ENCODE measurements around the gene KCTD5.

Gene KCTD5

GRCh38 chr16:2728034-2728433 is 45.7 kb downstream of the KCTD5 start:
- H3K4me3 Mint-ChIP-seq: no peak overlapping the region
- H3K27ac Mint-ChIP-seq: no peak overlapping the region
- H3K27me3 Mint-ChIP-seq (ENCODE audit: low read depth): peaks cover 3% of the 10 kb centered on the region
- no peaks in the 10 kb centered on the region for H3K36me3 Mint-ChIP-seq (ENCODE audit: low read depth)
- DNase-seq (ENCODE audit: low spot score): no peak
- H3K9me3 Mint-ChIP-seq: no peaks in the 10 kb centered on the region
- H3K4me1 Mint-ChIP-seq (ENCODE audit: low read depth): no peaks in the 10 kb centered on the region

GRCh38 chr16:2734844-2735515 is 52.7 kb downstream of the KCTD5 start:
- Mint-ChIP-seq H3K27ac (no peak overlapping the region), H3K4me1 (ENCODE audit: low read depth) (no peaks in the 10 kb centered on the region), H3K36me3 (ENCODE audit: low read depth) (no peaks in the 10 kb centered on the region), H3K27me3 (ENCODE audit: low read depth) (no peaks in the 10 kb centered on the region), H3K4me3 (no peak overlapping the region), H3K9me3 (no peaks in the 10 kb centered on the region)
- DNase-seq (ENCODE audit: low spot score): no peak

GRCh38 chr16:2736476-2737237 is 54.3 kb downstream of the KCTD5 start:
- no peaks in the 10 kb centered on the region for H3K36me3 Mint-ChIP-seq (ENCODE audit: low read depth)
- H3K27ac Mint-ChIP-seq: no peak overlapping the region
- no peaks in the 10 kb centered on the region for H3K9me3 Mint-ChIP-seq
- peaks cover 2% of the 10 kb centered on the region for H3K4me1 Mint-ChIP-seq (ENCODE audit: low read depth)
- H3K4me3 Mint-ChIP-seq: no peak overlapping the region
- no peaks in the 10 kb centered on the region for H3K27me3 Mint-ChIP-seq (ENCODE audit: low read depth)
- no peak for DNase-seq (ENCODE audit: low spot score)

- peaks cover 2% of the 10 kb centered on the region for H3K4me1 Mint-ChIP-seq (ENCODE audit: low read depth)
- no peak overlapping the region for H3K27ac Mint-ChIP-seq
- no peak for DNase-seq (ENCODE audit: low spot score)
- H3K27me3 Mint-ChIP-seq (ENCODE audit: low read depth): no peaks in the 10 kb centered on the region
- H3K4me3 Mint-ChIP-seq: no peak overlapping the region
- H3K36me3 Mint-ChIP-seq (ENCODE audit: low read depth): no peaks in the 10 kb centered on the region
- H3K9me3 Mint-ChIP-seq: no peaks in the 10 kb centered on the region
Observed at GRCh38 chr16:2737238-2737605, 54.9 kb downstream of the KCTD5 start.

GRCh38 chr16:2737895-2738418 is 55.6 kb downstream of the KCTD5 start:
- Mint-ChIP-seq H3K36me3 (ENCODE audit: low read depth) (no peaks in the 10 kb centered on the region), H3K9me3 (no peaks in the 10 kb centered on the region), H3K27me3 (ENCODE audit: low read depth) (no peaks in the 10 kb centered on the region), H3K4me1 (ENCODE audit: low read depth) (peaks cover 2% of the 10 kb centered on the region), H3K27ac (no peak overlapping the region), H3K4me3 (no peak overlapping the region)
- no peak for DNase-seq (ENCODE audit: low spot score)

- Mint-ChIP-seq H3K27ac (no peak overlapping the region), H3K27me3 (ENCODE audit: low read depth) (no peaks in the 10 kb centered on the region), H3K36me3 (ENCODE audit: low read depth) (no peaks in the 10 kb centered on the region), H3K9me3 (no peaks in the 10 kb centered on the region), H3K4me3 (no peak overlapping the region), H3K4me1 (ENCODE audit: low read depth) (peaks cover 2% of the 10 kb centered on the region)
- DNase-seq (ENCODE audit: low spot score): no peak
Observed at GRCh38 chr16:2738615-2739014, 56.3 kb downstream of the KCTD5 start.

GRCh38 chr16:2739625-2740430 is 57.5 kb downstream of the KCTD5 start:
- DNase-seq (ENCODE audit: low spot score): no peak
- Mint-ChIP-seq H3K9me3 (no peaks in the 10 kb centered on the region), H3K36me3 (ENCODE audit: low read depth) (no peaks in the 10 kb centered on the region), H3K4me1 (ENCODE audit: low read depth) (peaks cover 2% of the 10 kb centered on the region), H3K4me3 (no peak overlapping the region), H3K27me3 (ENCODE audit: low read depth) (no peaks in the 10 kb centered on the region), H3K27ac (no peak overlapping the region)

- Mint-ChIP-seq H3K27ac (no peak overlapping the region), H3K27me3 (ENCODE audit: low read depth) (no peaks in the 10 kb centered on the region), H3K4me3 (no peak overlapping the region), H3K9me3 (no peaks in the 10 kb centered on the region), H3K36me3 (ENCODE audit: low read depth) (no peaks in the 10 kb centered on the region), H3K4me1 (ENCODE audit: low read depth) (peaks cover 2% of the 10 kb centered on the region)
- DNase-seq (ENCODE audit: low spot score): no peak
Observed at GRCh38 chr16:2740476-2740875, 58.2 kb downstream of the KCTD5 start.

- no peak for DNase-seq (ENCODE audit: low spot score)
- H3K4me3 Mint-ChIP-seq: no peak overlapping the region
- no peaks in the 10 kb centered on the region for H3K27me3 Mint-ChIP-seq (ENCODE audit: low read depth)
- H3K4me1 Mint-ChIP-seq (ENCODE audit: low read depth): peaks cover 2% of the 10 kb centered on the region
- H3K9me3 Mint-ChIP-seq: no peaks in the 10 kb centered on the region
- no peaks in the 10 kb centered on the region for H3K36me3 Mint-ChIP-seq (ENCODE audit: low read depth)
- H3K27ac Mint-ChIP-seq: no peak overlapping the region
Observed at GRCh38 chr16:2741168-2741567, 58.8 kb downstream of the KCTD5 start.

- Mint-ChIP-seq H3K9me3 (no peaks in the 10 kb centered on the region), H3K4me3 (no peak overlapping the region), H3K27me3 (ENCODE audit: low read depth) (no peaks in the 10 kb centered on the region), H3K4me1 (ENCODE audit: low read depth) (peaks cover 2% of the 10 kb centered on the region), H3K36me3 (ENCODE audit: low read depth) (no peaks in the 10 kb centered on the region), H3K27ac (no peak overlapping the region)
- DNase-seq (ENCODE audit: low spot score): no peak
Observed at GRCh38 chr16:2742323-2743006, 60.1 kb downstream of the KCTD5 start.

- Mint-ChIP-seq H3K27ac (no peak overlapping the region), H3K4me1 (ENCODE audit: low read depth) (peaks cover 2% of the 10 kb centered on the region), H3K9me3 (no peaks in the 10 kb centered on the region), H3K36me3 (ENCODE audit: low read depth) (no peaks in the 10 kb centered on the region), H3K27me3 (ENCODE audit: low read depth) (no peaks in the 10 kb centered on the region), H3K4me3 (no peak overlapping the region)
- no peak for DNase-seq (ENCODE audit: low spot score)
Observed at GRCh38 chr16:2743007-2743810, 60.9 kb downstream of the KCTD5 start.

- no peaks in the 10 kb centered on the region for H3K9me3 Mint-ChIP-seq
- H3K27ac Mint-ChIP-seq: no peak overlapping the region
Observed at GRCh38 chr16:2744711-2745110, 62.4 kb downstream of the KCTD5 start.

More at GRCh38 chr16:2744711-2745110, 62.4 kb downstream of the KCTD5 start:
- H3K4me1 Mint-ChIP-seq (ENCODE audit: low read depth): peaks cover 5% of the 10 kb centered on the region
- DNase-seq (ENCODE audit: low spot score): no peak
- no peaks in the 10 kb centered on the region for H3K36me3 Mint-ChIP-seq (ENCODE audit: low read depth)
- no peaks in the 10 kb centered on the region for H3K27me3 Mint-ChIP-seq (ENCODE audit: low read depth)
- no peak overlapping the region for H3K4me3 Mint-ChIP-seq

Data from T-helper 2 cell treated with Interferon-gamma antibody and Interleukin-4, amounts not matched to agents 5 μg/mL and 100 μg/mL, for 36 hours (primary cell).